Fibroblast of the aortic adventitia (primary cell): ENCODE results near the gene ANKRD33B. TPM values are rescaled to one million over a fixed set of nuclear protein-coding genes. Genes with fewer than 3 reads are reported as not detected.

ENCODE experiments used
- DNase-seq: peaks from one replicate; pipeline ENCODE4 v3.0.0-alpha.2; 2010; ENCODE audit warnings: low read depth
- H3K4me3 ChIP-seq: 2 replicates; pipeline ENCODE4 v1.5.1; 2011; ENCODE audit warnings: low read depth, mild to moderate bottlenecking, control low read depth, low read length, moderate library complexity
- total RNA-seq: library from RNA; depleted of rRNA; stranded (reverse); fragments of >200 nt; gene quantifications from 2 replicates; pipeline ENCODE4 v1.2.3, GENCODE V29; 2012; ENCODE audit warnings: low replicate concordance
- TF ChIP-seq, protein P1 (sequence below): IDR thresholded peaks from 2 replicates; pipeline ENCODE4 v1.5.1; 2011; ENCODE audit warnings: mild to moderate bottlenecking, low read length, control low read depth, inconsistent platforms; ENCODE audit not compliant: insufficient read depth

ANKRD33B gene
- total RNA-seq, 1 donor: 11.3 TPM

DNA sequence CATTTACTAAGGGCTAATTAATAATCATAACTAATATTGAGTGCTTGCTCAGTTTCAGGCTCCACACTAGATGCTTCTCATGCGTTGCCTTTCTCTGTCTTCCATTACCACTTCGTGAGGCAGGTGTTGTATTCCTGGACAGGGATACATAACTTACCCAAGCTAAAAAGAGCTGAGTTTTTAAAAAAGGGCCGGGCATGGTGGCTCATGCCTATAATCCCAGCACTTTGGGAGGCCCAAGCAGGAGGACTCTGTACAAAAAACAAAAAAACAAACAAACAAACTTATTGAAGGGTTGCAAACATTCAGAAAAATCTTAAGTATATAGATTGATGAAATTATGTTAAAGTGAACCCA, 12.1 kb upstream of the ANKRD33B start:
- TF ChIP-seq, protein P1, sequence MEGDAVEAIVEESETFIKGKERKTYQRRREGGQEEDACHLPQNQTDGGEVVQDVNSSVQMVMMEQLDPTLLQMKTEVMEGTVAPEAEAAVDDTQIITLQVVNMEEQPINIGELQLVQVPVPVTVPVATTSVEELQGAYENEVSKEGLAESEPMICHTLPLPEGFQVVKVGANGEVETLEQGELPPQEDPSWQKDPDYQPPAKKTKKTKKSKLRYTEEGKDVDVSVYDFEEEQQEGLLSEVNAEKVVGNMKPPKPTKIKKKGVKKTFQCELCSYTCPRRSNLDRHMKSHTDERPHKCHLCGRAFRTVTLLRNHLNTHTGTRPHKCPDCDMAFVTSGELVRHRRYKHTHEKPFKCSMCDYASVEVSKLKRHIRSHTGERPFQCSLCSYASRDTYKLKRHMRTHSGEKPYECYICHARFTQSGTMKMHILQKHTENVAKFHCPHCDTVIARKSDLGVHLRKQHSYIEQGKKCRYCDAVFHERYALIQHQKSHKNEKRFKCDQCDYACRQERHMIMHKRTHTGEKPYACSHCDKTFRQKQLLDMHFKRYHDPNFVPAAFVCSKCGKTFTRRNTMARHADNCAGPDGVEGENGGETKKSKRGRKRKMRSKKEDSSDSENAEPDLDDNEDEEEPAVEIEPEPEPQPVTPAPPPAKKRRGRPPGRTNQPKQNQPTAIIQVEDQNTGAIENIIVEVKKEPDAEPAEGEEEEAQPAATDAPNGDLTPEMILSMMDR: no peak
- no peak for DNase-seq
- no peak overlapping the region for H3K4me3 ChIP-seq

DNA sequence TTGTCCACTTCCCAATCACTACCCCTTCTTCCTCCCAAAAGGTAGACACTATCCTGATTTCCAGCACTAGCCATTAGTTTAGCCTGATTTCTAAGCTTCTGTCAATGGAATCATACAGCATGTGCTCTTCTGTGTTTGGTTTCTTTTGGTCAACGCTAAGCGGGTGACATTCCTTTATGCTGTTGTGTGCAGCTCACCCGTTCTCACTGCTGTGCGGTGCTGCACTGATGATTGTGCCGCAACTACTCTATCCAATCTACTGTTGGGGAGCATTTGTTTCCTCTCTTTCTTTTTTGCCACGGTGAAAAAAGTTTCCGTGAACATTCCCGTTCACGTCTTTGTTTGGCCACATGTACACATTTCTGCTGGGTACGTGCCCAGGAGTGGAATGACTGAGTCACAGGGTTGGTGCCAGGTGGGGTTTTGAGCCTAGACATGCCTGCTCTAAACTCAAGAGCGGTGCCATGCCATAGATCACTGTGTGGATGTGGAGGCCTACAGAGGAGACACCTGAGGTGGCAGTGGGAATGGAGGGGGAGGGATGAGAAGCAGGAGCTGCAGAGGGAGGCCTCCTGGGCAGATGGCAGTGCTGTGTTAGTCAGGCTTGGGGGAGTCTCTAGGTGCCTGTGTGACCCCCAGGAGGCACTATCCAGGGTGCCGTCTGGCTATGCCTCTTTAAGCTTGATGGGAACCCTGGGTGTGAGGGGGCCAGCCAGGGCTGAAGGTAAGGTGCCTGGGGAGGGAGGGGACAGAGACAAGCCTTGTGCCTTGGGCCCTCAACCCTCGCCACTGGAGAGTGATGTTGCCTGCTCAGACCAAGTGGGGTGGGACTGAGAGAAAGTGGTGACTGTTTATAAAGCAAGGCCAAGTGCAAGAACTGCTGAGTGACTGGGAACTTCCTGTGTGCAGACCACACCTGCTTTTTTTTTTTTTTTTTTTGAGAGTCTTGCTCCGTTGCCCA, 11.4 kb upstream of the ANKRD33B start:
- DNase-seq: peak; percentile 33
- TF ChIP-seq, protein P1: no peak
- no peak overlapping the region for H3K4me3 ChIP-seq

DNA sequence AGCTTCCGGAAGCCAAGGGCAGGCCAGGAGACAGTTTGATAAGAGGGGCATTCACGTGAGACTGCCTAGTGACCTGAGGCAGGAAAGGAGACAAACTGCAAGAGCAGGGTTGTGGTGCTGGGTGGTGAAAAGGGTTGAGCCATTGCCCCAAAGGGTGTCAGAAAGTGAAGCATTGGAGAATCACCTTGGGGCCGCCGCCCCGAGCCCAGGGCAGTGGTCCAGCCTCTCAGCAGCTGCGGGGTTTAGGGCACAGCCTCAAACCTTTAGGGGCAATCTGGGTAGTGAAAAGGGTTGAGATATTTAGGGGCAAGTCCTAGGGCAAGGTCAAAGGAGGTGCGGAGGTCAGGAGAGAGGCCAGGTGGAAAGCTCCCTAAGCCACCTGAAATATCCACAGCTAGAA, 10.4 kb upstream of the ANKRD33B start:
- H3K4me3 ChIP-seq: no peak overlapping the region
- DNase-seq: no peak
- TF ChIP-seq, protein P1: no peak

DNA sequence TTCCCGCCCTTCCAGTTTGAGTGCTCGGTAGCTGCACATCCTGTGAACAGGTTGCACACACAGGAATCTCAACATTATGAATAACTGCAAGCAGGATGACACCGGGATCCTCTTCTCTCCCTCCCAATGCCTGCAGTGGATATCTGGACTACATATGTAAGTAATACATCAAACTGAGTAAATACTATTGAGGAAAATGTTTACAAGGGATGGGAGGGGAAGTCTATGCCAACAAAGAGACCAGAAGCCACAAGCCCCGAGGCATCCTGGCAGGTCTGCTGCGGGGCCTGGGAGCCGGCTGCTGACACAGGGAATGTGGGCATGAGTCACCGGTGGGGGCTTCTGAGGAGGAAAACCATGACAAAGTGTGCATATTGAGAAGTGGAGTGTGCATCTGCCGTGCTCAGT, 8.6 kb upstream of the ANKRD33B start:
- peak; percentile 57 for DNase-seq
- TF ChIP-seq, protein P1: no peak
- no peak overlapping the region for H3K4me3 ChIP-seq

DNA sequence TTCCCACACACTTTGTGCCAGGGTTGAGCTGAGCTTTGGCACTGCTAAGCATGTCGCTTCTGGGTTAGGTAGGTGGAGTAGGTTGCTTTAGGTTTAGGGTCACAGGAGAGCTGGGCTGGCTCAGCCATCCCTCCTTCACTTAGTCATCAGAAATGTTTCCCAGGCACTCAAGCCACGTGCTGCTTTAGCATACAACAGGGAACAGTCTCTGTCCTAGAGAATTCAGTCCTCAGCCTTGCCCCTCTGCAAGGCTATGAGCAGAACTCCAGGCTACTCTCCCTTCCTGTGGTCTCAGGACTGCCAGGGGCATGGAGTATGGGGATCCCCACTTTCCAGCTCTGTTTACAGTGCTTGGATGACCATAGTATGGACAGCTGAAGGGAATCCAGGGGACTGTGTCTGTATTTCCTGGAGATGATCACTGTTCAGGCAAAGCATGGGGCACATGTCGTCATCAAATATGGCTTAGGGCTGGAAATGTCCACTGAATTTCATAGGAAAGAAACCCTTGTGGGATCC, 7.5 kb upstream of the ANKRD33B start:
- H3K4me3 ChIP-seq: no peak overlapping the region

DNA sequence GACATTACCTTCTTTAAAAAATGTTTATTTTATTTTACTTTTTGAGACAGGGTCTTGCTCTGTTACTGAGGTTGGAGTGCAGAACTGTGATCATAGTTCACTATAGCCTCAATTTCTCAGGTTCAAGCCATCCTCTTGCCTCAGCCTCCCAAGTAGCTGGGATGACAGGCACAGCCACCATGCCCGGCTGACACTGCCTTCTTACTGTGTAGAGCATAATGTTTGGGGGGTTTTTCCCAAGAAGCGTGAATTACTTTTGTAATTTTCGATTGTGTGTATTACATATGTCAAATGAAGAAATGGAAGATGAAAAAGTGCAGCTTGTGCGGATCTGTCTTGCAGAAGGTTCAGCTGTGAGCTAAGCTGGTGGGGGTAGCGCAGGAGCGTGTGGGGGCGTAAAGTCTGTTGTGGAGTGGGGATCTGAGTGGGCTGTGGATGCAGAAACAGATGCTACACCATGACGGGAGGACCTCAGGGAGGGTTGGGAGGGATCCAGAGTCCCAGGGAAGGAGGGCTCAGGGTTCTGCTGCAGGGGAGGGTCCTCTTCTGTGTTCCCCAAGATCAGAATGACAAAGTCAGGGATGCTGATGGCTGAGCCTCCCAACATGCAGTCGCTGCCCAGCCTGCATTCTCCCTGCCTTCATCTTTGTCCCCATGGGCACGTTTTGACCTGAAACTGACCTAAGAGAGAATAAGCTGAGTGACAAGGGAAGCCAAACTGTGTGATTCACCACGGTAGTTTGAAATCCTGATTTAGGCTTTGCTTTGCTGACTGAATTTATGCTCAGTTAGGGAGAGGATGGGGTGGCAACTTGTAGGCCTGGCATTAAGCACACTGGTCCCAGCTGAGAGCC, 6.8 kb upstream of the ANKRD33B start:
- no peak overlapping the region for H3K4me3 ChIP-seq
- TF ChIP-seq, protein P1: no peak
- peak; percentile 21 for DNase-seq

More for the DNA sequence above, 7.5 kb upstream of the ANKRD33B start:
- peak; percentile 69 for DNase-seq
- TF ChIP-seq, protein P1: no peak
